Measurements from ENCODE around the gene SPEF2.

GRCh38 chr5:35735718-35736117 lies 118.1 kb downstream of the SPEF2 start:
- TF ChIP-seq HMGXB4 (CRISPR knock-in tag; IDR thresholded peaks at IDR 0.05; ENCODE audit: borderline replicate concordance) (no peak), CBX2 (IDR thresholded peaks at IDR 0.05; ENCODE audit: borderline replicate concordance, low read depth) (no peak), POLR2A (IDR thresholded peaks at IDR 0.05; ENCODE audit: low read length) (no peak), NFE2L2 (conservative IDR thresholded peaks at IDR 0.05; ENCODE audit: low read length) (no peak), CHD4 (IDR thresholded peaks at IDR 0.05; ENCODE audit: borderline replicate concordance) (no peak), EP300 (IDR thresholded peaks at IDR 0.05) (no peak), CEBPB (IDR thresholded peaks at IDR 0.05) (no peak), SREBF2 (IDR thresholded peaks at IDR 0.05) (no peak), SMC3 (IDR thresholded peaks at IDR 0.05) (no peak), RCOR1 (IDR thresholded peaks at IDR 0.05; ENCODE audit: low read depth, low read length) (no peak), BHLHE40 (IDR thresholded peaks at IDR 0.05; ENCODE audit: low read depth, low read length) (no peak), TP53 (CRISPR knock-in tag; IDR thresholded peaks at IDR 0.05) (no peak)
- TF ChIP-seq, protein P1, sequence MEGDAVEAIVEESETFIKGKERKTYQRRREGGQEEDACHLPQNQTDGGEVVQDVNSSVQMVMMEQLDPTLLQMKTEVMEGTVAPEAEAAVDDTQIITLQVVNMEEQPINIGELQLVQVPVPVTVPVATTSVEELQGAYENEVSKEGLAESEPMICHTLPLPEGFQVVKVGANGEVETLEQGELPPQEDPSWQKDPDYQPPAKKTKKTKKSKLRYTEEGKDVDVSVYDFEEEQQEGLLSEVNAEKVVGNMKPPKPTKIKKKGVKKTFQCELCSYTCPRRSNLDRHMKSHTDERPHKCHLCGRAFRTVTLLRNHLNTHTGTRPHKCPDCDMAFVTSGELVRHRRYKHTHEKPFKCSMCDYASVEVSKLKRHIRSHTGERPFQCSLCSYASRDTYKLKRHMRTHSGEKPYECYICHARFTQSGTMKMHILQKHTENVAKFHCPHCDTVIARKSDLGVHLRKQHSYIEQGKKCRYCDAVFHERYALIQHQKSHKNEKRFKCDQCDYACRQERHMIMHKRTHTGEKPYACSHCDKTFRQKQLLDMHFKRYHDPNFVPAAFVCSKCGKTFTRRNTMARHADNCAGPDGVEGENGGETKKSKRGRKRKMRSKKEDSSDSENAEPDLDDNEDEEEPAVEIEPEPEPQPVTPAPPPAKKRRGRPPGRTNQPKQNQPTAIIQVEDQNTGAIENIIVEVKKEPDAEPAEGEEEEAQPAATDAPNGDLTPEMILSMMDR (IDR thresholded peaks at IDR 0.05): no peak
- TF ChIP-seq, protein P2, sequence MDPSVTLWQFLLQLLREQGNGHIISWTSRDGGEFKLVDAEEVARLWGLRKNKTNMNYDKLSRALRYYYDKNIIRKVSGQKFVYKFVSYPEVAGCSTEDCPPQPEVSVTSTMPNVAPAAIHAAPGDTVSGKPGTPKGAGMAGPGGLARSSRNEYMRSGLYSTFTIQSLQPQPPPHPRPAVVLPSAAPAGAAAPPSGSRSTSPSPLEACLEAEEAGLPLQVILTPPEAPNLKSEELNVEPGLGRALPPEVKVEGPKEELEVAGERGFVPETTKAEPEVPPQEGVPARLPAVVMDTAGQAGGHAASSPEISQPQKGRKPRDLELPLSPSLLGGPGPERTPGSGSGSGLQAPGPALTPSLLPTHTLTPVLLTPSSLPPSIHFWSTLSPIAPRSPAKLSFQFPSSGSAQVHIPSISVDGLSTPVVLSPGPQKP (IDR thresholded peaks at IDR 0.05; ENCODE audit: low read depth, low read length): no peak

All from A549 (cell line).